CD4-positive, alpha-beta T cell treated with Interleukin-17A for 4 hours (primary cell): ENCODE results near the gene SCYGR2.

Experiments
- DNase-seq: peaks from one replicate; pipeline ENCODE4 v3.0.0-alpha.2; 2020; ENCODE audit warnings: mixed read lengths

Gene SCYGR2

GRCh38 chr2:227614246-227614645 is 15.6 kb downstream of the SCYGR2 start:
- no peak for DNase-seq

- no peak for DNase-seq
Observed at GRCh38 chr2:227614740-227615139, 16.0 kb downstream of the SCYGR2 start, which contains the start of gene SCYGR3. SCYGR3 (minus strand) TSS chr2:227614840; CDS start chr2:227614840, 0 bp downstream.

GRCh38 chr2:227615181-227615580 is 16.5 kb downstream of the SCYGR2 start:
- no peak for DNase-seq

GRCh38 chr2:227615906-227616305 is 17.2 kb downstream of the SCYGR2 start:
- no peak for DNase-seq

- no peak for DNase-seq
Observed at GRCh38 chr2:227616631-227617030, 17.9 kb downstream of the SCYGR2 start.

- no peak for DNase-seq
Observed at GRCh38 chr2:227617316-227618230, 18.9 kb downstream of the SCYGR2 start, which contains the start of gene SCYGR4. SCYGR4 (plus strand) TSS chr2:227617498; CDS start chr2:227617498, 0 bp downstream.

GRCh38 chr2:227623226-227623625 is 24.5 kb downstream of the SCYGR2 start:
- DNase-seq: no peak

- DNase-seq: no peak
Observed at GRCh38 chr2:227625420-227625819, 26.7 kb downstream of the SCYGR2 start.

GRCh38 chr2:227626580-227627151 is 28.0 kb downstream of the SCYGR2 start:
- no peak for DNase-seq

- no peak for DNase-seq
Observed at GRCh38 chr2:227627769-227628168, 29.1 kb downstream of the SCYGR2 start.

- no peak for DNase-seq
Observed at GRCh38 chr2:227629435-227629834, 30.7 kb downstream of the SCYGR2 start.

GRCh38 chr2:227630322-227630721 is 31.6 kb downstream of the SCYGR2 start:
- DNase-seq: no peak

GRCh38 chr2:227632827-227633226 is 34.1 kb downstream of the SCYGR2 start:
- no peak for DNase-seq

- no peak for DNase-seq
Observed at GRCh38 chr2:227634201-227634600, 35.5 kb downstream of the SCYGR2 start.

- no peak for DNase-seq
Observed at GRCh38 chr2:227642656-227643055, 44.0 kb downstream of the SCYGR2 start.

GRCh38 chr2:227643990-227644551 is 45.4 kb downstream of the SCYGR2 start:
- no peak for DNase-seq
